GM18870 (cell line): ENCODE measurements around the gene RECQL.

ENCODE experiments used
- ATAC-seq: cut with Tn5 transposase; IDR thresholded peaks from one replicate; pipeline ENCODE4 v1.9.1; 2021; ENCODE audit warnings: moderate library complexity; ENCODE audit not compliant: unreplicated experiment

RECQL gene

DNA sequence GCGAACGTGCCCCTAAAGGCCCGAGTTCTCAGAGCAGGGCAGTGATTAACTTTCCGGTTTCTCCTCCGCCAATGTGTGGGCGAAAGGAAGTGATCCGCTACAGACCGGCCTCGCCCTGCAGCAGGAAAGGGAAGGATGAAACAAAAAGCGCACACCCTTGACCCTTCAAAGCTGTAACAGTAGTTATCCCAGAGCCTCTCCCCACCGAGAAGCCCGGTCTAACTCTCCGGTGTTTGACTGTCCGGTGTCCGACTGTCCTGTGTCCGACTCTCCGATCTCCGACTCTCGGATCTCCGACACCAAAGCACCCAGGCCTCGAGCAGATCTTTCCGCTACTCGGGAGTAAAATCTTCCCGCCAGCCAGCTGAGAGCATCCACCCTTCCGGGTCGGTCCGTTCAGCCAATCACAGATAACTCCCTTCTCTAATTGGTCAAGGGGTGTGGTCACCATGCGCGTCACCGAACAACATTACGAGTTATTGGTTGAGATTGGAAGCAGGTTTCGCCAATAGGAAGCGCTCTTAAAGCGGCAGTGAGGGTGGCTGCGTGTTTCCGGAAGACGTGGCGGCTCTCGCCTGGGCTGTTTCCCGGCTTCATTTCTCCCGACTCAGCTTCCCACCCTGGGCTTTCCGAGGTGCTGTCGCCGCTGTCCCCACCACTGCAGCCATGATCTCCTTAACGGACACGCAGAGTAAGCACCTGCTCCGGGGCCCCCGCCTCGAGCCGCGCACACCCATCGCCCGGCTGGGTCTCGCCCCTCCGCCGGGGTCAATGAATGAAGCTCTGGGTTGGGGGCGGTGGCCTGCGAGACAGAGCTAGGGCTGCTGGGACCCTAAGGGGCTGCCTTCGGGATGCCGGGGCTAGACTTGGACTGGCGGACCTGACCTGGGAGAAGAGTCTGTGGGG lies at the start of gene RECQL, which contains the start of gene GOLT1B:
Gene RECQL, minus strand, starts transcription at position 378 of the 906 bp plus-strand sequence. CDS start 2,065 bp downstream, outside the sequence.
Gene GOLT1B, plus strand, starts transcription at position 532 of the 906 bp plus-strand sequence. Its CDS starts 135 bp downstream, at position 667.
- ATAC-seq: peak; percentile 100

GRCh38 chr12:21547437-21547836 lies 46.0 kb upstream of the RECQL start:
- ATAC-seq: no peak

DNA sequence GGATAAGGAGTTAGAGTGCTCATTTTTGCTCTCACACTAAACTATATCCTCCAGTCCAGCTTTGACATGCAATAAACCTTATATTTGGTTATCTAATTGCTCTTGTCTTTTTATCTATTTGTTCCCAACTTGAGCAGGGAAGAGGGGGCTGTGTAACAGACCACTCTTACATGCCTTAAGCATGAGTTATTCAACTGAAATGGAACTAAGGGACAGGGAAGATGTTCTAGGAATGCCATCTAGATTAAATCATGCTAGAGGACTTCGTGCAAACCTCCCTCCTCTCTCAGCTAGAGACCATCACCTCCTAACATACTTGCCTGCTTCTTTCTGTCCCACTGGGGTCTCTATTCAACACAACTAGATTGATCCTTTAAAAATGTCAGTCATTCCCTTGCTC lies 45.3 kb upstream of the RECQL start:
- no peak for ATAC-seq

GRCh38 chr12:21545557-21545956 lies 44.1 kb upstream of the RECQL start:
- ATAC-seq: no peak

- ATAC-seq: no peak
These were observed 41.7 kb upstream of the RECQL start for GRCh38 chr12:21543151-21543550.

DNA sequence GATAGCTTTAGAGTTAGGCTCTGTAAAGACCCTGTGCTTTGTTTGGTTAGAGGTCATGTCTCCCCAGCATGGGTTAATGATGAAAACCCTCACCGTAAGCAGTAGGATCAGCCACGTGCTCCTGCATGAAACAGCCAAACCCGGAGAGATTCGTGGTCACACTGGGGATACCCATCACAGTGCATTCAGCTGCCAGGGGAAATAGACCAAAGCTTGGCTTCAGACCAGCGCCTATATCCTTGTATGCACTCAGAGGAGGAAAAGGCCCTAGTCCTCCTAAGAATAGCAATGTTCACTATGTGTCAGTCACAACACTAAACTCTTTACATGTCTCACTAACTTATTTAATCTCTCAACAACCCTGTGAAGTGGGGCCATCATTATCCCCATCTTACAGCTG lies 41.0 kb upstream of the RECQL start:
- ATAC-seq: no peak

GRCh38 chr12:21541773-21542172 lies 40.3 kb upstream of the RECQL start:
- no peak for ATAC-seq

DNA sequence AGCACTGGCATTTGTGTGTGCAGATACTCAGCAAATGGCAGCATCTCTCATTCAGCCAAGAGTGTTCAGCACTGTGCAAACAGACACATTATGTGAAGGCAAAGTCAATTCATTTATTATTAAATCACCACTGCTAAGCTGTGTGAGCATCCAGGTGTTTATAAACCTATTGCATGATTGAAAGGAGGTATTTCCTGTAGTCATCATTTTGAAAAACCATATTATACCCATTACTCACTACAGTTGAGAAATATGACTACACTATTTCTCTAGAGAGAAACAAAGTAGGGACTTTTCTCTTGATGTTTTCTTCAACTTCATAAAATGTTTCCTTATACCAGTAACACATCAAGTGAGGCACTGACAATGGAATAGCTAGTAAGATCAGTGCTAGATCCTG lies 38.4 kb upstream of the RECQL start:
- ATAC-seq: no peak

DNA sequence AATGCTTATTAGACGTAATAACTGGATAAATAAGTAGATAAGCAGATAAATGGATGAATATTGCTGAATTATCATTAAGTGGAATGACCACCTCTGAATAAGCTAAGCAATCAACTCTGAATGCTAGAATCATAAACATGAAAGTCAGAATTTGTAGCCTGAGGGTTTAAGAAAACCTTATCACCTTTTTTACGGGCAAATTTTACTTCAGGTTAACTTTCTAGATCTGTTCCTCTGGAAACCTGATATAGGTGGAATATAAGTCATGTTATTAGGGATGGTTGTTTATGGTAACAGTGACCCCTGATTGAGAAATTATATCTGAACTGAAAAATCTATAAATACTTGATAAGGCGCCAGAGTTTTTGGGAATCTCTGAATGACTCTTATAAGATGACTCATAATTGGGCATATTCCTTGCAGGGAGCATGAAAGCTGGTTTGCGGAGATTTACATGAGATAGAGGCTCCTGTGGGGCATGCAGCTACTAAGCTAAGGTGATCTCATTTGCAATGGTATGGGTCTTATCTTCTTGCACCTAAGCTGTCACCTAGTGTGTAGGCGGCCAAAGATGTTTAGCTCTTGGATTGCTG lies 36.7 kb upstream of the RECQL start:
- no peak for ATAC-seq

- no peak for ATAC-seq
These were observed 28.0 kb upstream of the RECQL start for GRCh38 chr12:21529456-21529855.

GRCh38 chr12:21528953-21529352 lies 27.5 kb upstream of the RECQL start:
- no peak for ATAC-seq

- peak; percentile 92 for ATAC-seq
These were observed 26.2 kb upstream of the RECQL start for GRCh38 chr12:21527451-21528180.

GRCh38 chr12:21526721-21527345 lies 25.4 kb upstream of the RECQL start:
- ATAC-seq: no peak

DNA sequence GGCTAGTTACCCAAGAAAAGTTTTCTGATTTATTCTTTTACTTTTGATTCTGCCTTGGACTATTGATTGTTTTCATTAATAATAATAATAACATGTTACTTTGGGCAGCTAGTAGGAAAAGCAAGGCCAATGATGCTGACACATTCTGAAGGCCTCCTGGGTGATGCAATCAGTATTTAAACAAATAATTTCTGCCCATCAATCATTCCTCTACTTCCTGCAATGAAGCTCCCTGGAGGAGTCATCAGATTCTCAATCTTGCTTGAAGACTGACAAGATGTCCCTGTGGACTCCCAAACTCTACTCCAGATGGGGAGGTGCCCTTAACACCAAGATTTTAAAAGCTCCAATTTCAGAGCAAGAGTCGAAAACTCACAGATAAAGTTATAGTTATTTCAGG lies 24.6 kb upstream of the RECQL start, which contains the start of gene SPX:
Gene SPX, plus strand, starts transcription at position 244 of the 400 bp plus-strand sequence. CDS start 177 bp downstream, outside the sequence.
- ATAC-seq: no peak

DNA sequence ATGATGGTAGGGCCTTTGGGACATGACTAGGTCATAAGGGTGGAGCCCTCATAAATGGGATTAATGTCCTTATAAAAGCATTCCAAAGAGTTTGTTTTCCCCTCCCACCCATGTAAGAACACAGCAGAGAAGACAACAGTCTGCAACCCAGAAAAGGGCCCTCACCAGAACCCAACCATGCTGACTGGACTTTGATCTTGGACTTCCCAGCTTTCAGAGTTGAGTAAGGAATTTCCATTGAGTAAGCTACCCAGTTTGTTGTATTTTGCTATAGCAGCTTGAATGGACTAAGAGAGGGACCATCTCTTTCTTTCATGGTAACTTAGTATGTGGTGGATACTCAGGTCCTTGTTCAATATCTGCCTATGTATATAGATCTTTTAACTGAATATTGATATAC lies 21.7 kb upstream of the RECQL start:
- no peak for ATAC-seq

GRCh38 chr12:21521541-21521940 lies 20.1 kb upstream of the RECQL start:
- no peak for ATAC-seq

GRCh38 chr12:21518451-21518850 lies 17.0 kb upstream of the RECQL start:
- no peak for ATAC-seq

- no peak for ATAC-seq
These were observed 14.8 kb upstream of the RECQL start for GRCh38 chr12:21516281-21516680.

DNA sequence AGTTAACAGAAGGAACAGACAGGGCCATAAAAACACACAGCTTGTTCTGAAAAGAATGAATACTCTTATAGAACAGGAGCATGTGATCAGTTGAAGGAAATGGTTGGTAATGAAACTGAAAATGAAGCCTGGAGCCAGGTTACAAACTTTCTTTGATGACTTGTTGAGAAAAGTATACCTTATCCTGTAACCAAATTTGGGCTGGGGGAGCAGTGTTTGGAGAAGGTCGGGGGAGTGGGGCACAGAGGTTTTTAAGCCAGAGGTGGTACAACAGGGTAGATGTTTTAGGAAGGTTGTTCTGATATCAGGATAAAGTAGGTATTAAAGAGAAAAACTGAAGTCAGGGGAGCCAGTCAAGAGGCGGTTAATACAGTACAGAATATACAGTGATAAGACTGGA lies 8.3 kb upstream of the RECQL start:
- ATAC-seq: peak; percentile 97

- ATAC-seq: no peak
These were observed 6.4 kb upstream of the RECQL start for GRCh38 chr12:21507849-21508248.

DNA sequence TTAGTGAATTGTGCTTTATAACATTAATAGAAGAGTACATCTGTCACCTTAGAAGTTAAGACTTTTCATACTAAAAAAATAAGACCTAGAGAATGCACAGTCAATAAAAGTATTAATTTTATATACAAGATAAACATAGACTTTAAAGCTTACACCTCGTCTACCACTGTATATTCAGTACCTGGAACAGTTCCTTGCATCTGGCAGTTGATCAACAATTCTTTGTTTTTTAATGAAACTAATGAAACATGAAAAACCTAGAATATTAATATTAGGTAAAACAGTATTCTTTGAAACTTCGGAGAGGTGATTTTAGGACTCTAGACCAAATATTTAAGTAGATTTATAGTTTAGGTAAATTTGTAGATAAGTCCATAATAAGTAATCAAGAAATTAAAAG lies 4.5 kb upstream of the RECQL start:
- no peak for ATAC-seq
